Subcutaneous adipose tissue (tissue), 4 donors: ENCODE measurements around the gene USP38. TPM values are rescaled to one million over a fixed set of nuclear protein-coding genes. Genes with fewer than 3 reads are reported as not detected.

Experiments
- total RNA-seq, 4 donors: library from RNA; depleted of rRNA; stranded (reverse); fragments of >200 nt; gene quantifications; one replicate each; pipeline ENCODE4 v1.1.0, GENCODE V29; 2016
- TF ChIP-seq, protein P1 (sequence below): fragments of 450-650 bp; IDR thresholded peaks from one replicate; pipeline ENCODE4 v1.5.1; 2016; ENCODE audit warnings: low read depth, mild to moderate bottlenecking, control low read depth, antibody characterized with exemption, moderate library complexity

The USP38 gene
- total RNA-seq, 4 donors from 2014 or later: 18.1 to 27.2 (median 20.0) TPM

DNA sequence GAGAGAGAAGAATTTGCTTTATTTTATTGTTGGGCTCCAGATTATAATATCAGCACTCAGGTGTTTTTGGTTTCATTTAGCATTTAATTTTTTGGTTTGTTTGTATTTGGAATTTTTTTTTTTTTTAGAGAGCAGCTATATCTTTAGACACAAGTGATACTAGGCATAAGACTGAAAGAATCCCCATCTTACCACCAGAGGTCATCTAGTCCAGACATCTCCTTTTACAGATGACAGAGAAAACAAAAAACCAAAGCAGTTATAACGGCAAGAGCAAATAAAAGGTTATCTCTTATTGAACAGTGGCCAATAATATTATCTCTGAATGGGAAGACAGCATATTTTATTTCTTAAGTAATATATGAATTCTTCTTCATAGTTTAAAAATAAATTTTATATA lies 22.8 kb downstream of the USP38 start:
- TF ChIP-seq, protein P1, sequence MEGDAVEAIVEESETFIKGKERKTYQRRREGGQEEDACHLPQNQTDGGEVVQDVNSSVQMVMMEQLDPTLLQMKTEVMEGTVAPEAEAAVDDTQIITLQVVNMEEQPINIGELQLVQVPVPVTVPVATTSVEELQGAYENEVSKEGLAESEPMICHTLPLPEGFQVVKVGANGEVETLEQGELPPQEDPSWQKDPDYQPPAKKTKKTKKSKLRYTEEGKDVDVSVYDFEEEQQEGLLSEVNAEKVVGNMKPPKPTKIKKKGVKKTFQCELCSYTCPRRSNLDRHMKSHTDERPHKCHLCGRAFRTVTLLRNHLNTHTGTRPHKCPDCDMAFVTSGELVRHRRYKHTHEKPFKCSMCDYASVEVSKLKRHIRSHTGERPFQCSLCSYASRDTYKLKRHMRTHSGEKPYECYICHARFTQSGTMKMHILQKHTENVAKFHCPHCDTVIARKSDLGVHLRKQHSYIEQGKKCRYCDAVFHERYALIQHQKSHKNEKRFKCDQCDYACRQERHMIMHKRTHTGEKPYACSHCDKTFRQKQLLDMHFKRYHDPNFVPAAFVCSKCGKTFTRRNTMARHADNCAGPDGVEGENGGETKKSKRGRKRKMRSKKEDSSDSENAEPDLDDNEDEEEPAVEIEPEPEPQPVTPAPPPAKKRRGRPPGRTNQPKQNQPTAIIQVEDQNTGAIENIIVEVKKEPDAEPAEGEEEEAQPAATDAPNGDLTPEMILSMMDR: no peak

DNA sequence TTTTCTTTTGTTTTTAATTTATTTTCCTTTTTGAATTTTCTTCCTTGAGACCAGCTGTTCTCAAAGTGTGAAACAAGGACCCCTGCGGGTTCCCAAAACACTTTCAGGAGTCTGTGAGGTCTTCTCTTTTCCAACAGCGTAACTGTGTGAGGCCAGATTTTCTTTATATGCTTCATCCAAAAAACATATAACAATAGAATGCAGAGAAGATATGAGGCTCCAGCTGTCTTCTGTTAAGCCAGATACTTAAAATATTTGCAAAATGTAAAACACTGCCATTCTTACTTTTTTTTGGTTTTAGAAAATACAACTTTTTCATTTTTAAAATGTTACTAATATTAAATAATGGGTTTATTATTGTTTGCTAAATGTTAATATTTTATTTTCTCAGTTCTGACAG lies 27.8 kb downstream of the USP38 start:
- TF ChIP-seq, protein P1: no peak

DNA sequence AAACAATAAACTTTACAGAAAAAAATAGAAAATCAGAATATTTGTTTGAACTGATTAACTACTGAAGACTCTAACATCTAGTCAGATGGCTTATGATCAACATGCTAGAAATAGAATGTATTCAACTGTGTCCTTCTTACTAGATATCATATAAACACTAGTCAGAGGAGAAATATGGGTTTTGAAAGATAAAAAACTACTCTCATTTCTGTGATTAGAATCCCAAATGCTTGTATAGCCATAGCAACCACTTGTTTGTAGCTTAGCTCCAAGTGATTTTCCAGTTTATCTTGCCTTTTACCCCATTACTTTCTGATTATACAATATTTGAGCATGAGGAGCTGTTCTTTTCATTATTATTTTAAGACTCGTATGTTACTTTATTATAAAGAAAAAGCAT lies 31.2 kb downstream of the USP38 start:
- TF ChIP-seq, protein P1: no peak

DNA sequence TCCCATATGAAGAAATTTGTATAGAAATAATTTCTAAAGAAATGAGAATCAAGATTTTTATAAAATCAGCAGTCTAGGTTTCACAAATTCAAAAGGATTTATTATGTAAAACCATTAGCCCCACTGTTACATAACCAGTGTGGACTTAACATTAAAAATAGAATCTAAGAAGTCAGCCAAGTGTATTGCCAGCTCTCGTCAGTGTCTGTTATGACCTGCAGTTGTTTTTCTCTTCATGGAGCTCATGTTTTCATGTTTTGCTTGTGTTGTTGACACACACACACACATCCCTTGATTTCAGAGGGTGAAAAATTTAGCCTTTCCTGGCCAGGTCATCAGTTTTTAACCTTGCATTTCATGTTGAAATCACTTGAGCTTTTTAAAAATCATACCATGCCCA lies 39.5 kb downstream of the USP38 start:
- TF ChIP-seq, protein P1: no peak

DNA sequence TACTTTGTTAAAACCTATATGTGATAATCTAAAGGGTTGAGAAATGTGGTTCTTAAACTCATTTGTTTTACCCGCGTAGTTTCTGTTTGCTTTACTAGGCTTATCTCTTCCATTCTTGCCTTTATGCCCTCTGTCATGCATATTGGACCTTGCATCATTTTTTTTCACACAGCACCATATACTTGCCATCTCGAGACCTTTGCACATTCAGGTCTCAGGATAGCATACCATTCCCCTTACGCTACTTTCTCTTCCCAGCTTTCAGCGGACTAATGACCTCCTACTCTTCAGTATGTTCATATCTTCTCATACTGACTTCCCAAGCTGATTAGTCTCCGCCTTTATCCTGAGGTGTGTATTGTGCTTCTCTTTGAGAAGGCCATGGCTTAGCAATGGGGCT lies 40.5 kb downstream of the USP38 start:
- TF ChIP-seq, protein P1: no peak

DNA sequence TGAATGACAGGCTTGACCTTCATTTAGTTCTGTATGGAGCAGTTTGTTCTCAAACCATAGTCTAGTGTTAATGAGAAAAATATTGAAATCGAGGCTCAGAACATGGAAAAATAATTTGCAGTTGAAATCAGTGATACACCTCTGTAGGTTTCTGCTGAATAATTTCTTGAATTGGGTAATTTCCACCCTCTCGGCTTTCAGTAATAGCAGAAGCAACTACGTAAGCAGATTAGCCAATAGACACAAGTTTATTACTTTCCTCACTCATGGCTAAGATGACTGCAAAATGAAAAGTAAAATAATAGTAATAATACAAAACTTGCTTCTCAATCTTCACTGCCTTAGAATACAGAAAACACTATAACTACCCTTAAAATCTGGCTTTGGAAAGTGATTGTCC lies 46.0 kb downstream of the USP38 start:
- TF ChIP-seq, protein P1: no peak

DNA sequence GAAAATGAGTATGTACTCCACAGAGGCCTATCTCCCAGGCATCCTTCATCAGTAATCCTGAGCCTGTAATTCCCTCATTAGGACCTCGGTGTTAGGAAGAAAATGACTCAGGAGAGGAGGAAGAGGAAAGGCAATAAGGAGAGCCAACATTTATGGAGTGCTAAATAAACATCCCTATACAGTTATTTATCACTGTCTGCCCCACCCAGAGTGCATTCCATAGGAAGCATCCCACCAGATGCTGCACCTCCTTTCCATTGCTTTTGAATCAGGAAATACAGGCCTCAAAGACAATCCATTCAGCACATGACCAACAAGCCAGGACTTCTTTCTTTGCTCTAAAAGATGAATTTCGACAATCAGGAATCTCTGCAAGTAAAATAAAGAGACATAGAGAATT lies 47.6 kb downstream of the USP38 start:
- TF ChIP-seq, protein P1: no peak

DNA sequence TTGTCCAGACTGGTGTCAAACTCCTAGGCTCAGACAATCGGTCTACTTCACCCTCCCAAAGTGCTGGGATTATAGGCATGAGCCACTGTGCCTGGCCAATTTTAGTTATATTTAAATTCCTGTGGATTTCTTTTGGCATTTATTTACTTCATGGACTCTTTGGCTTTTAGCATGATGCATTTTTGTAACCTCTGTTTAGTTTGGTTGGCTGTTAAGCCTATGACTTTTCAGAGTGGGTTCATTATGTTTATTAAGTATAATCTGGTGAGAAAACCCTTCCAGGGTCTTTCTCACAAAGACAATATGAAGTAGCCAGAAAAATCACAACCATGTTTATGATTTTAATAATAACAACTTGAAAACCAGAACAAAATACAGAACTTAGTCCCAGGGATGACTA lies 49.4 kb downstream of the USP38 start:
- TF ChIP-seq, protein P1: no peak
